Measurements from ENCODE around the gene WDR59.
"Not testable (repeated sequence)": the region's sequence is repeated elsewhere in the genome, so short reads cannot be mapped to it uniquely, and the experiment has no call there.

The WDR59 gene

GRCh38 chr16:74874912-74875546 is 109.9 kb downstream of the WDR59 start:
- H3K4me3 ChIP-seq (ENCODE audit: low read depth, low read length), result no peak overlapping the region
- no peak for DNase-seq (ENCODE audit: low read depth)

- DNase-seq (ENCODE audit: low read depth), result no peak
- no peak overlapping the region for H3K4me3 ChIP-seq (ENCODE audit: low read depth, low read length)
These were observed 110.8 kb downstream of the WDR59 start for GRCh38 chr16:74874123-74874522.

GRCh38 chr16:74872302-74872701 is 112.6 kb downstream of the WDR59 start:
- no peak overlapping the region for H3K4me3 ChIP-seq (ENCODE audit: low read depth, low read length)
- DNase-seq (ENCODE audit: low read depth), result no peak

- H3K4me3 ChIP-seq (ENCODE audit: low read depth, low read length), result no peak overlapping the region
- DNase-seq (ENCODE audit: low read depth), result no peak
These were observed 113.3 kb downstream of the WDR59 start for GRCh38 chr16:74871608-74872007.

- H3K4me3 ChIP-seq (ENCODE audit: low read depth, low read length), result no peak overlapping the region
- no peak for DNase-seq (ENCODE audit: low read depth)
These were observed 116.4 kb downstream of the WDR59 start for GRCh38 chr16:74868501-74868900.

GRCh38 chr16:74868035-74868434 is 116.9 kb downstream of the WDR59 start:
- no peak overlapping the region for H3K4me3 ChIP-seq (ENCODE audit: low read depth, low read length)
- DNase-seq (ENCODE audit: low read depth), result no peak

- DNase-seq (ENCODE audit: low read depth), result no peak
- no peak overlapping the region for H3K4me3 ChIP-seq (ENCODE audit: low read depth, low read length)
These were observed 117.6 kb downstream of the WDR59 start for GRCh38 chr16:74867281-74867849.

GRCh38 chr16:74865922-74866598 is 118.9 kb downstream of the WDR59 start:
- no peak for DNase-seq (ENCODE audit: low read depth)
- no peak overlapping the region for H3K4me3 ChIP-seq (ENCODE audit: low read depth, low read length)

GRCh38 chr16:74862743-74863244 is 122.1 kb downstream of the WDR59 start:
- no peak overlapping the region for H3K4me3 ChIP-seq (ENCODE audit: low read depth, low read length)
- DNase-seq (ENCODE audit: low read depth), result peak; percentile 8

GRCh38 chr16:74852500-74852875 is 132.4 kb downstream of the WDR59 start:
- no peak for DNase-seq (ENCODE audit: low read depth)
- no peak overlapping the region for H3K4me3 ChIP-seq (ENCODE audit: low read depth, low read length)

GRCh38 chr16:74850027-74850426 is 134.9 kb downstream of the WDR59 start:
- no peak overlapping the region for H3K4me3 ChIP-seq (ENCODE audit: low read depth, low read length)
- no peak for DNase-seq (ENCODE audit: low read depth)

- DNase-seq (ENCODE audit: low read depth), result no peak
- no peak overlapping the region for H3K4me3 ChIP-seq (ENCODE audit: low read depth, low read length)
These were observed 137.7 kb downstream of the WDR59 start for GRCh38 chr16:74847202-74847601.

- H3K4me3 ChIP-seq (ENCODE audit: low read depth, low read length), result no peak overlapping the region
- DNase-seq (ENCODE audit: low read depth), result no peak
These were observed 138.2 kb downstream of the WDR59 start for GRCh38 chr16:74846714-74847113.

- no peak for DNase-seq (ENCODE audit: low read depth)
- H3K4me3 ChIP-seq (ENCODE audit: low read depth, low read length), result no peak overlapping the region
These were observed 140.6 kb downstream of the WDR59 start for GRCh38 chr16:74844041-74844980.

- not testable (repeated sequence) for H3K4me3 ChIP-seq (ENCODE audit: low read depth, low read length); DNase-seq (ENCODE audit: low read depth)
These were observed 141.4 kb downstream of the WDR59 start for GRCh38 chr16:74843381-74844035.

- no peak overlapping the region for H3K4me3 ChIP-seq (ENCODE audit: low read depth, low read length)
- no peak for DNase-seq (ENCODE audit: low read depth)
These were observed 142.5 kb downstream of the WDR59 start for GRCh38 chr16:74842413-74842812.

GRCh38 chr16:74841904-74842303 is 143.0 kb downstream of the WDR59 start:
- H3K4me3 ChIP-seq (ENCODE audit: low read depth, low read length), result no peak overlapping the region

GRCh38 chr16:74841469-74841868 is 143.5 kb downstream of the WDR59 start:
- no peak overlapping the region for H3K4me3 ChIP-seq (ENCODE audit: low read depth, low read length)
- DNase-seq (ENCODE audit: low read depth), result no peak

More at GRCh38 chr16:74841904-74842303, 143.0 kb downstream of the WDR59 start:
- DNase-seq (ENCODE audit: low read depth), result no peak

- DNase-seq (ENCODE audit: low read depth), result no peak
- no peak overlapping the region for H3K4me3 ChIP-seq (ENCODE audit: low read depth, low read length)
These were observed 147.9 kb downstream of the WDR59 start for GRCh38 chr16:74837056-74837455.
